NT2/D1 (cell line): ENCODE data around the gene CELF4.

Source experiments
- DNase-seq: peaks from one replicate; pipeline ENCODE4 v3.0.0-alpha.2; 2011; ENCODE audit warnings: low read depth, low spot score
- H3K27me3 ChIP-seq: 2 replicates; pipeline ENCODE4 v1.6.0; 2011; ENCODE audit warnings: mild to moderate bottlenecking; ENCODE audit not compliant: insufficient read length, insufficient read depth
- H3K36me3 ChIP-seq: 2 replicates; pipeline ENCODE4 v1.6.1; 2011; ENCODE audit warnings: mild to moderate bottlenecking, low read length, mixed read lengths; ENCODE audit not compliant: insufficient read depth, insufficient read length
- H3K4me1 ChIP-seq: 2 replicates; pipeline ENCODE4 v1.5.1; 2011; ENCODE audit not compliant: insufficient read depth, insufficient read length
- H3K4me3 ChIP-seq: 2 replicates; pipeline ENCODE4 v1.5.1; 2011; ENCODE audit warnings: low read depth; ENCODE audit not compliant: insufficient read length
- H3K9ac ChIP-seq: 2 replicates; pipeline ENCODE4 v1.6.0; 2011; ENCODE audit warnings: low read depth; ENCODE audit not compliant: insufficient read length
- H3K9me3 ChIP-seq: 2 replicates; pipeline ENCODE4 v1.5.1; 2011; ENCODE audit warnings: mild to moderate bottlenecking, low read length; ENCODE audit not compliant: insufficient read depth
- SUZ12 ChIP-seq: IDR thresholded peaks from 2 replicates; pipeline ENCODE4 v1.6.1; 2011; ENCODE audit not compliant: insufficient read length, insufficient read depth; ENCODE audit errors: extremely low read depth
- YY1 ChIP-seq: IDR thresholded peaks from 2 replicates; pipeline ENCODE4 v1.6.1; 2011; ENCODE audit not compliant: insufficient read length, insufficient read depth
- ZNF274 ChIP-seq: IDR thresholded peaks from 2 replicates; pipeline ENCODE4 v1.6.1; 2011; ENCODE audit warnings: mild to moderate bottlenecking, low read depth, low read length

CELF4 gene

DNA sequence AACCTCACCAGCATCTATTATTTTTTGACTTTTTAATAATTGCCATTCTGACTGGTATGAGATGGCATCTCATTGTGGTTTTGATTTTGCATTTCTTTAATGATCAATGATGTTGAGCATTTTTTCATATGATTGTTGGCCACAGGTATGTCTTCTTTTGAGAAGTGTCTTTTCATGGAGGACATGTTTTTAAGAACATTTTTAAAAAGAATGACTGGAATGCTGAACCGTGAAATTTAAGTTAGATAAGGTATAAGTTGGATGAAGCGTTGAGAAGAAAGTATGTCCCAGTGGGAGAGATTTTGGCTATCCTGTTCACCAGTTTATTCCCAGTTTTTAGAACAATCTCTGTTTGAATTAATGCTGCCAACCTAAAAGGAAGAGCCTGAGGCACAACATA lies 365.9 kb downstream of the CELF4 start:
- TF ChIP-seq SUZ12 = no peak
- TF ChIP-seq ZNF274 = no peak
- TF ChIP-seq YY1 = no peak

More for the DNA sequence above, 365.9 kb downstream of the CELF4 start:
- Histone ChIP-seq H3K36me3 (no peaks in the 10 kb centered on the region), H3K9me3 (peaks cover 9% of the 10 kb centered on the region; the same call in 1 of the 2 replicates), H3K9ac (no peak overlapping the region), H3K4me1 (no peaks in the 10 kb centered on the region), H3K27me3 (no peaks in the 10 kb centered on the region), H3K4me3 (no peak overlapping the region)
- DNase-seq = no peak
